Endodermal cell (in vitro differentiated cells): ENCODE data around the gene SULT6B1. TPM values are rescaled to one million over a fixed set of nuclear protein-coding genes. Genes with fewer than 3 reads are reported as not detected.
"Not testable (repeated sequence)": the region's sequence is repeated elsewhere in the genome, so short reads cannot be mapped to it uniquely, and the experiment has no call there.

Source experiments
- DNase-seq: peaks from one replicate; pipeline ENCODE4 v3.0.0-alpha.2; 2017
- H3K27ac ChIP-seq: 2 replicates; pipeline ENCODE4 v1.5.1; 2013; ENCODE audit warnings: mild to moderate bottlenecking, low read depth, low read length, moderate library complexity
- H3K27me3 ChIP-seq: 2 replicates; pipeline ENCODE4 v1.6.1; 2013; ENCODE audit warnings: mild to moderate bottlenecking, low read length, moderate library complexity; ENCODE audit not compliant: insufficient read depth, control insufficient read depth, poor library complexity, severe bottlenecking
- H3K36me3 ChIP-seq: 2 replicates; pipeline ENCODE4 v1.7.0; 2013; ENCODE audit warnings: mild to moderate bottlenecking, low read length, moderate library complexity; ENCODE audit not compliant: control insufficient read depth, insufficient read depth
- H3K4me1 ChIP-seq: one replicate; pipeline ENCODE4 v1.7.0; 2013; ENCODE audit warnings: low read length; ENCODE audit not compliant: control insufficient read depth, insufficient read depth
- H3K4me3 ChIP-seq: 2 replicates; pipeline ENCODE4 v1.5.1; 2013; ENCODE audit warnings: mild to moderate bottlenecking, low read length, moderate library complexity
- H3K9ac ChIP-seq: 2 replicates; pipeline ENCODE4 v1.6.1; 2013; ENCODE audit warnings: mild to moderate bottlenecking, low read length, moderate library complexity; ENCODE audit not compliant: poor library complexity, severe bottlenecking; ENCODE audit errors: extremely low read depth
- H3K9me3 ChIP-seq: 2 replicates; pipeline ENCODE4 v1.6.1; 2013; ENCODE audit warnings: mild to moderate bottlenecking, low read length, moderate library complexity; ENCODE audit not compliant: control insufficient read depth
- H3K27ac Mint-ChIP-seq: 2 replicates; pipeline ENCODE4 v1.8.0; 2020; ENCODE audit warnings: mixed read lengths
- H3K27me3 Mint-ChIP-seq: 2 replicates; pipeline ENCODE4 v1.8.0; 2021; ENCODE audit warnings: mild to moderate bottlenecking, mixed read lengths; ENCODE audit not compliant: insufficient read depth
- H3K36me3 Mint-ChIP-seq: 2 replicates; pipeline ENCODE4 v1.8.0; 2020; ENCODE audit warnings: low read depth, mixed read lengths
- H3K4me1 Mint-ChIP-seq: 2 replicates; pipeline ENCODE4 v1.8.0; 2020; ENCODE audit warnings: mixed read lengths
- H3K4me3 Mint-ChIP-seq: 2 replicates; pipeline ENCODE4 v1.8.0; 2020; ENCODE audit warnings: mild to moderate bottlenecking, moderate library complexity, mixed read lengths
- H3K9me3 Mint-ChIP-seq: 2 replicates; pipeline ENCODE4 v1.8.0; 2020; ENCODE audit warnings: mild to moderate bottlenecking, mixed read lengths
- CTCF ChIP-seq: fragments of 200-600 bp; sonication (generic); conservative IDR thresholded peaks from 2 replicates; pipeline ENCODE4 v1.5.0; 2021; ENCODE audit warnings: antibody characterized with exemption, mild to moderate bottlenecking
- WGBS, 2 experiments: methylation state at CpG; one replicate each; pipeline versions ENCODE4 v1.1.5 to v1.1.7; 2013; ENCODE audit warnings: missing lambda C conversion rate in 2 of 2, mixed read lengths in 1 of 2; ENCODE audit not compliant: insufficient coverage in 1 of 2, insufficient read length in 1 of 2; 5-methylcytosine and 5-hydroxymethylcytosine counted together
- total RNA-seq, 2 donors: library from RNA; stranded (reverse); fragmentation: NEBNext Ultra II Directional in 1 of 2; extraction: Animal tissue kit (Norgen Biotek cat#: 25700) in 1 of 2; gene quantifications; 2 replicates in 1 of 2; 3 replicates in 1 of 2; pipeline ENCODE4 v1.2.1, GENCODE V29; 2021

SULT6B1 gene
- total RNA-seq, 2 donors from 2014 or later = not detected

- TF ChIP-seq CTCF = no peak
- Mint-ChIP-seq H3K4me3 (no peak overlapping the region), H3K36me3 (peaks cover 73% of the 10 kb centered on the region), H3K27ac (peak overlapping the region; percentile 23), H3K4me1 (no peaks in the 10 kb centered on the region), H3K9me3 (no peaks in the 10 kb centered on the region), H3K27me3 (no peaks in the 10 kb centered on the region)
- Histone ChIP-seq H3K27me3 (no peaks in the 10 kb centered on the region), H3K9me3 (peaks cover 9% of the 10 kb centered on the region), H3K36me3 (peaks cover 86% of the 10 kb centered on the region), H3K27ac (no peak overlapping the region), H3K9ac (no peak overlapping the region), H3K4me1 (no peaks in the 10 kb centered on the region), H3K4me3 (no peak overlapping the region)
- DNase-seq = no peak
- WGBS, 2 experiments = 71% methylated on average over 1 of the region's 1 CpG; no CpG with 5 or more reads in 1 of the 2 experiments
Observed at GRCh38 chr2:37215250-37215649, 26.8 kb upstream of the SULT6B1 start.

GRCh38 chr2:37211939-37212338 is 23.5 kb upstream of the SULT6B1 start:
- Histone ChIP-seq H3K36me3 (peaks cover 94% of the 10 kb centered on the region), H3K9ac (no peak overlapping the region), H3K4me3 (no peak overlapping the region), H3K27me3 (no peaks in the 10 kb centered on the region), H3K4me1 (no peaks in the 10 kb centered on the region), H3K9me3 (peaks cover 42% of the 10 kb centered on the region), H3K27ac (no peak overlapping the region)
- TF ChIP-seq CTCF = no peak
- no peak for DNase-seq
- Mint-ChIP-seq H3K4me3 (no peak overlapping the region), H3K36me3 (peaks cover 84% of the 10 kb centered on the region), H3K27me3 (no peaks in the 10 kb centered on the region), H3K27ac (no peak overlapping the region), H3K4me1 (peaks cover 8% of the 10 kb centered on the region), H3K9me3 (peaks cover 31% of the 10 kb centered on the region)
- WGBS, 2 experiments = 91 to 100% methylated on average over 1 to 2 of the region's 3 CpGs

GRCh38 chr2:37211212-37211611 is 22.7 kb upstream of the SULT6B1 start:
- H3K4me1 ChIP-seq = no peaks in the 10 kb centered on the region
- no peak overlapping the region for H3K27ac ChIP-seq
- no peak overlapping the region for H3K4me3 ChIP-seq
- Mint-ChIP-seq H3K36me3 (peaks cover 83% of the 10 kb centered on the region), H3K4me1 (peaks cover 13% of the 10 kb centered on the region), H3K27ac (no peak overlapping the region), H3K27me3 (no peaks in the 10 kb centered on the region), H3K4me3 (no peak overlapping the region), H3K9me3 (peaks cover 33% of the 10 kb centered on the region)
- no peaks in the 10 kb centered on the region for H3K27me3 ChIP-seq
- peaks cover 49% of the 10 kb centered on the region for H3K9me3 ChIP-seq
- no peak for TF ChIP-seq CTCF
- no peak for DNase-seq
- peaks cover 94% of the 10 kb centered on the region for H3K36me3 ChIP-seq
- no peak overlapping the region for H3K9ac ChIP-seq

- not testable (repeated sequence) for H3K27ac ChIP-seq, H3K9ac ChIP-seq, H3K27me3 Mint-ChIP-seq, H3K4me1 ChIP-seq, H3K4me3 Mint-ChIP-seq, H3K4me3 ChIP-seq, DNase-seq, H3K27me3 ChIP-seq
- WGBS, 2 experiments = 95% methylated on average over 2 of the region's 2 CpGs; no CpG with 5 or more reads in 1 of the 2 experiments
- Mint-ChIP-seq H3K9me3 (peaks cover 51% of the 10 kb centered on the region), H3K36me3 (peaks cover 91% of the 10 kb centered on the region), H3K27ac (peak overlapping the region; percentile 97), H3K4me1 (peaks cover 28% of the 10 kb centered on the region)
- Histone ChIP-seq H3K9me3 (peaks cover 71% of the 10 kb centered on the region), H3K36me3 (peaks cover 78% of the 10 kb centered on the region)
Observed at GRCh38 chr2:37206760-37207159, 18.3 kb upstream of the SULT6B1 start.
